Measurements from ENCODE around the gene ECM1.

GRCh38 chr1:150486966-150487762 lies 20.7 kb upstream of the ECM1 start, which contains the start of gene TARS2:
- TF ChIP-seq CTCF (IDR thresholded peaks at IDR 0.05) (peak in 4 of 6 experiments; percentile 27 to 43 (median 39)), POLR2A (IDR thresholded peaks at IDR 0.05) (peak in 1 of 2 donors; percentile 66)
